Stimulated activated naive CD8-positive, alpha-beta T cell treated with anti-CD3 and anti-CD28 coated beads, Interleukin-15, amount 100 ng/mL, for 72 hours (primary cell): ENCODE measurements around the gene CCDC15.

ENCODE experiments used
- ATAC-seq: fragments of 150-1000 bp; cut with Tn5 transposase; 2 replicates; pipeline ENCODE4 v1.10.0; 2021; ENCODE audit warnings: mild to moderate bottlenecking, moderate library complexity
- DNase-seq, 2 donors: peaks; one replicate each; pipeline ENCODE4 v3.0.0; 2021 to 2022
- H3K27ac Mint-ChIP-seq, 2 donors: one replicate each; pipeline ENCODE4 v1.8.0; 2022; ENCODE audit warnings: mild to moderate bottlenecking in 2 of 2, mixed read lengths in 2 of 2, moderate library complexity in 2 of 2
- H3K27me3 Mint-ChIP-seq: one replicate; pipeline ENCODE4 v1.8.0; 2022; ENCODE audit warnings: mixed read lengths
- H3K4me1 Mint-ChIP-seq: one replicate; pipeline ENCODE4 v1.8.0; 2022; ENCODE audit warnings: mild to moderate bottlenecking, mixed read lengths
- H3K4me3 Mint-ChIP-seq, 2 donors: one replicate each; pipeline ENCODE4 v1.8.0; 2022; ENCODE audit warnings: mild to moderate bottlenecking in 2 of 2, mixed read lengths in 2 of 2, moderate library complexity in 1 of 2
- H3K9me3 Mint-ChIP-seq, 2 donors: one replicate each; pipeline ENCODE4 v1.8.0; 2022; ENCODE audit warnings: mixed read lengths in 2 of 2

The CCDC15 gene, protein sequence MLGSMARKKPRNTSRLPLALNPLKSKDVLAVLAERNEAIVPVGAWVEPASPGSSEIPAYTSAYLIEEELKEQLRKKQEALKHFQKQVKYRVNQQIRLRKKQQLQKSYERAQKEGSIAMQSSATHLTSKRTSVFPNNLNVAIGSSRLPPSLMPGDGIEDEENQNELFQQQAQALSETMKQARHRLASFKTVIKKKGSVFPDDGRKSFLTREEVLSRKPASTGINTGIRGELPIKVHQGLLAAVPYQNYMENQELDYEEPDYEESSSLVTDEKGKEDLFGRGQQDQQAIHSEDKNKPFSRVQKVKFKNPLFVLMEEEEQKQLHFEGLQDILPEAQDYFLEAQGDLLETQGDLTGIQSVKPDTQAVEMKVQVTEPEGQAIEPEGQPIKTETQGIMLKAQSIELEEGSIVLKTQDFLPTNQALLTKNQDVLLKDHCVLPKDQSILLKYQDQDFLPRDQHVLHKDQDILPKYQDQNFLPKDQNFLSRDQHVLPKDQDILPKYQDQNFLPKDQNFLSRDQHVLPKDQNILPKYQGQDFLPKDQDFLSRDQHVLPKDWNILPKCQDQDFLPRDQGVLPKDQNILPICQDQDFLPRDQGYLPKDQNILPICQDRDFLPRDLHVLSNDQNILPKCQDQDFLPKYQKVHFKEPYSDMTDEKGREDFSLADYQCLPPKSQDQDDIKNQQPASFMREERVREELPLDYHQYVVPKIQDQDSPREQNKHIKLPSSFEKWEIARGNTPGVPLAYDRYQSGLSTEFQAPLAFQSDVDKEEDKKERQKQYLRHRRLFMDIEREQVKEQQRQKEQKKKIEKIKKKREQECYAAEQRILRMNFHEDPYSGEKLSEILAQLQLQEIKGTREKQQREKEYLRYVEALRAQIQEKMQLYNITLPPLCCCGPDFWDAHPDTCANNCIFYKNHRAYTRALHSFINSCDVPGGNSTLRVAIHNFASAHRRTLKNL

DNA sequence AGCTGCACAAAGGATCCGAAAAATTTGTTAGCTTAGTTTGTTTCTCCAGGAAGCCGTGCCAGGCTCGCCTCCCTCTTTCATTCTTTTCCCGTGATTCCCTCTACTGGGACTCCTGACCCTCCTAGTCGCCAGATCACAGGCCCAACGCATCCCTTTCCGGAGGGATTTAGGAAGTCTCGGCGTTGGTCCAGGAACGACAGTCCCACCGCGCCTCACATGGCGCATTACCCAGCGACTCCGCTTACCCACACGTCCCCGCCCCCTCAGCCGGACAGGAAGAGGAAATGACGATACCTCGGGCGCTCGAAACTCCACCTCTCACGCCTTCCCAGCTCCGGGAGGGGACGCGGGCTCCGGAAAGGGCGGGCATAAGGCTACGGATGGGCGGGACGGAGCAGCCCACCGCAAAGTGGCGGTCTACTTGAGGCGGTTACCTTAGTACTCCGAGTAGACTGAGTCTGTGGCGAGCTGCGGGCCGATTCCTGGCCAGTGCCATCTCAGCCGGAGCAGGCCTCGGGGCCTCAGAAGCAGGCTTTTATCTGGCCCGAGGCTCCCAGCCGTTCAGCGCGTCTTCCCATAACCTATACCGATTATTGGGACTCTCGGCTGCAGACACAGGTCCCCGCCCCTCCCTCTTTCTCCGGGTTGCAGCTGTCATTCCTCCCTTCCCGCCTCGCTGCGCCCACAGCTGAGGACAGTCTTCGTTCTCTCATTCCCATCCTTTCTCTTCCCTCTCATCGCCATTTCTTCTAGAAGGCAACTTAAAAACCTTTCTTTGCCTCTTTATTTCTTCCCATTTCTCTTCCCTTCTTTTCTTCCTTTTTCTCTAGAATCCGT lies at the start of gene CCDC15:
CCDC15 (plus strand) TSS at position 450 of the 837 bp plus-strand sequence. CDS start 531 bp downstream, outside the sequence.
- H3K27me3 Mint-ChIP-seq = no peaks in the 10 kb centered on the region
- no peak within 1 kb of the TSS for H3K4me3 Mint-ChIP-seq
- H3K4me1 Mint-ChIP-seq = no peaks in the 10 kb centered on the region
- DNase-seq (peak; percentile 87 to 95), ATAC-seq (peak; percentile 97)
- H3K9me3 Mint-ChIP-seq = peaks cover 0 to under 1% of the 10 kb centered on the region in 2 donors
- no peak within 1 kb of the TSS for H3K27ac Mint-ChIP-seq

DNA sequence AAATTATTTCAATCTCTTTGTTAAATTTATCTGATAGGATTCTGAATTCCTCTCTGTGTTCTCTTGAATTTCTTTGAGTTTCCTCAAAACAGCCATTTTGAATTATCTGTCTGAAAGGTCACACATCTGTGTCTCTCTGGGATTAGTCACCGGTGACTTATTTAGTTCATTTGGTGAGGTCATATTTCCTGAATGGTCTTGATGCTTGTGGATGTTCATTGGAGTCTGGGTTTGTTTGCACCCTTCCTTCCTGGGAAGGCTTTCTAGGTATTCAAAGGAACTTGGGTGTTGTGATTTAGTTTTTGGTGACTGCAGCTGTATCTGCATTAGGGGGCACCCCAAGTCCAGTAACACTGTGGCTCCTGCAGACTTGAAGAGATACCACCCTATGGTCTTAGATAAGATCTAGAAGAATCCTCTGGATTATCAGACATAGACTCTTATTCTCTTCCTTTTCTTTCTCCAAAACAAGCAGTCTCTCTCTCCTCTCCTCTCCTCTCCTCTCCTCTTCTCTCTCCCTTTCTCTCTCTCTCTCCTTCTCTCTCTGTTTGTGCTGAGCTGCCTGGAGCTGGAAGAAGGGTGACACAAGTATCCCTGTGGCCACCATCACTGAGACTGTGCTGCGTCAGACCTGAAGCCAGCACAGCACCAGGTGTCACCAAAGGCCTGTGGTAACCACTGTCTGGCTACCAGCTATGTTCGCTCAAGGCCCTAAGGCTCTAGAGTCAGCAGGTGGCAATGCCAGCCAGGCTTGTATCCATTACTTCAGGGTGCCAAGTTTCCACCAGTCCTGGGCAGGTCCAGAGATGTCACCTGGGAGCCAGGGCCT lies 38.2 kb upstream of the CCDC15 start:
- DNase-seq (no peak), ATAC-seq (peak; percentile 39)
- peaks cover 12 to 15% of the 10 kb centered on the region in 2 donors for H3K9me3 Mint-ChIP-seq
- H3K27ac Mint-ChIP-seq = no peak overlapping the region
- H3K4me1 Mint-ChIP-seq = peaks cover 5% of the 10 kb centered on the region
- no peaks in the 10 kb centered on the region for H3K27me3 Mint-ChIP-seq
- no peak overlapping the region for H3K4me3 Mint-ChIP-seq

DNA sequence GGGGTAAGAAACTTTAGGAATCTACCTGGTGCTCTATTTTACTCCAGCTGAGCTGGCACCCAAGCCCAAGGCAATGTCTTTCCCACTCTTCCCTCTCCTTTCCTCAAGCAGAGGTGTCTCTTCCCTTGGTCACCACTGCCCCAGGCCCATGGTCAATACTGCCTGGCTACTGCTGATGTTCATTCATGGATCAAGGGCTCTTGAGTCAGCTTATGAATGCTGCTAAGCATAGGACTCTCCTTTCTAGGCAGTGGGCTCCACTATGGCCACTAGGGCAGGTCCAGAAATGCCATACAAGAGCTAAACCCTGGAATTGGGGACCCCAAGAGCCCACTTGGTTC lies 37.7 kb upstream of the CCDC15 start:
- no peaks in the 10 kb centered on the region for H3K27me3 Mint-ChIP-seq
- H3K9me3 Mint-ChIP-seq = peaks cover 12 to 13% of the 10 kb centered on the region in 2 donors
- ATAC-seq (no peak), DNase-seq (no peak)
- H3K27ac Mint-ChIP-seq = no peak overlapping the region
- peaks cover 5% of the 10 kb centered on the region for H3K4me1 Mint-ChIP-seq
- H3K4me3 Mint-ChIP-seq = no peak overlapping the region

DNA sequence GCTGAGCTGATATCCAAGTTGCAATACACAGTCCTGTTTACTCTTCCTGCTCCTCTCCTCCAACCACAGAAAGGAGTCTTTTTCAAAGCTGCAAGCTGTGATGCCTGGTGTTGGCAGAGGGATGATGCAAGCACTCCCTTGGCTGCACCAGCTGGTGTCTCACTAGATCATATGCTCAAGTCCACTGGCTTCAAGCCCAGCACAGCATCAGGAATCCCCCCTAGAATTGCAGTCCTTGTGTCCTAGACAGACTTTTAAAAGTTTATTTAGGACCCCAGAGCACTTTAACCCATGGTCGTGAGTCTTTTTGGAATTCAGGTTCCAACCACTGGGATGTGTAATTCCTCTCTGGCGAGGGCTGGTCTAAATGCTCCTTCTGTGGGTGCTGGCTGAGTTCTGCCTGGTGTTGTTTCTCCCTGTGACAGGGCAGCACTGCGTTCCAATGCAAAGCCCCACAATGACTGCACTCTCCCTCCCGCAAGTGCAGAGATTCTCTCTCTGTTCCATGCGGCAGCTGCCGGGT lies 36.8 kb upstream of the CCDC15 start:
- H3K4me1 Mint-ChIP-seq = peaks cover 5% of the 10 kb centered on the region
- no peak overlapping the region for H3K27ac Mint-ChIP-seq
- H3K27me3 Mint-ChIP-seq = no peaks in the 10 kb centered on the region
- DNase-seq (no peak), ATAC-seq (no peak)
- H3K4me3 Mint-ChIP-seq = no peak overlapping the region
- peaks cover 5% of the 10 kb centered on the region in 2 donors for H3K9me3 Mint-ChIP-seq

DNA sequence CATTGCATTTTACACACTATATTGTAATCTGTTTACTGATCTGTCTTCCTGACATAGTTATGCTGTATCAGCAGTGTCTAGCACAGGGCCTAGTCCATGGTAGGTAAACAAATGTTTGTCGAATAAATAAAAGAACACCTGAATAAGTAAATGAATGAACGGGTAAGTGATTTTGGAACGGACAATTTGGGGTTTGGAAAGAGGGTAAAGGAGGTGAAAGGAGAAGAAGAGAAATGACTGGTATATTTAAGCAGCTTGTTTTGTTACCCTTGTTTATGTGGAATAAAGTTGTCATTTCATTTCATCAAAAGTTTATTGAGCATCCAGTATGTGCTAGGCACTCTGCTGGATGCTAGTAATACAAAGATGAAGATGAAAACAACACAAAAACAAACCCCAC lies 35.1 kb upstream of the CCDC15 start, which contains the start of gene HEPN1:
HEPN1 (plus strand) TSS at position 301 of the 400 bp plus-strand sequence.
- no peaks in the 10 kb centered on the region for H3K27me3 Mint-ChIP-seq
- peaks cover 19% of the 10 kb centered on the region for H3K4me1 Mint-ChIP-seq
- no peak for DNase-seq
- no peak for ATAC-seq
- no peak within 1 kb of the TSS for H3K4me3 Mint-ChIP-seq
- no peaks in the 10 kb centered on the region for H3K9me3 Mint-ChIP-seq
- peak within 1 kb of the TSS in 1 of 2 donors; percentile 41 for H3K27ac Mint-ChIP-seq

DNA sequence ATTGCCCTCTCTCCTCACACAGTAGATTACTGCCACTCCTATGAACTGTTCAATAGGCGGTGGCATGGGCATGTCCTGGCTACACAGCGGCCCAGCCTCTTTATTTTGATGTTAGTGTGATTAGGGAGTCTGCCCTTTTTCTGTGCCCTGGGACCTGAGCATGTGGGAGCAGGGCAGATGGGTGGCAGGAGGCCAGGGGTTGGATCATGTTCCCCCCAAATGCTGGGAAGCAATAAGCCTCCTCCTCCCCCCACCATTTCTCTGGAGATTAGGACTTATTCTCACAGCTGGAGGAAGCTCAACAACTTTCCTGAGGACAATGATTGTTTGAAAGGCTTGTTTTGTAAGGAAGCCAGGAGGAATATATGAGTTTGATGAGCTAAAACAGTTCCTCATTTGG lies 34.1 kb upstream of the CCDC15 start:
- Mint-ChIP-seq H3K4me1 (peaks cover 19% of the 10 kb centered on the region), H3K27me3 (no peaks in the 10 kb centered on the region), H3K4me3 (no peak overlapping the region), H3K9me3 (no peaks in the 10 kb centered on the region), H3K27ac (no peak overlapping the region)
- ATAC-seq = no peak
- no peak for DNase-seq

DNA sequence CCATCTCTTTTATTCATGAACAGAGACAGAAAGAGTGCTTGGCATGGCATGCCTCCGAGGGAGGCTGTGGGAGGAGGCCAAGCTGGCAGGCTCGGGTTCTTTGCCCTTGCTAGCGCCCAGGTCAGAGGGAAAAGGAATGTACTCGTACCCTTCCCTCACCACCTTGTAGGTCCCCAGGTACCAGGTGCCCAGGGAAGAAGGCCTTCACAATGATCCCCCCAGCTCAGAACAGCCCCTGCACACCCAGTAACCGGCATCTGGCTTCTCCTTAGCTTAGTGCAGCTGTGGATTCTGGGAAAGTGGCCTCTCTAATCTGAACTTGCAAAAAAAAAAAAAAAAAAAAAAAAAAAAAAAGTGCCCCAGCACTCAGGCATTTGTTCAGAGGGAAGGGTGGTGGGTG lies 33.6 kb upstream of the CCDC15 start:
- peak overlapping the region in 1 of 2 donors; percentile 58 for H3K4me3 Mint-ChIP-seq
- no peak for ATAC-seq

DNA sequence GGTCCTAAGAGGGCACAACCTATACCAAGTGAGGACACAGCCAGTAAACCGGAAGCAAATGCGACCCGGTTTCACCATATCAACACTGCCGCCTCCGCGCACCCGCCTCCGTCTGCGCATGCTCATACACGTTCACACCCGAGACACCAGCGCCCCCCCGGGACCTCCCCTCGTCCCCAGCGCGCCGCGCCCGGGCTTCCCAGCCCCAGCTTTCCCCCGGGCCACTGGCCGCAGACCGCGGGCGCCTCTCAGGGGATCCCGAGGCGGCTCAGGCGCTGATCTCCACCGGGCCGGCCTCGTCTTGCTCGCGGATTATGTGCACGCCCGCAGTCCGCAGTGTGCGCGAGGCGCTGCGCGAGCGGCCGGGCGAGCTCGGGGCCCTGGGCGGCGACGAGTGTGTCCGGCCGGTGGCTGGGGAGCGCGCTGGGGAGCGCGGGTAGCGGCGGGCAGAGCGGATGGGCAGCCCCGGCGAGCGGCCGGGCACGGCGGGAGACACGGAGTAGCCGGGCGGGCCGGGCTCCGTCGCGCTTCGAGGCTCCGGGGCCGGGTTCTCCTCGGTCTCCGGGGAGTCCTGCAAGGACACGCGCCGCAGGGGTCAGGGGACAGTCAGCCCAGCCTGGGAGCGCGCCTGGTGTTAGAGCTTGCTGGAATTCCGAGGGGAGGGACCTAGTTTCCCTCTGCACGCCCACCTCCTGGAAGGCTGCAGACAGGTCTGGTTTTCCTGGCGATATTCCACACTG lies 33.0 kb upstream of the CCDC15 start:
- ATAC-seq (peak; percentile 90), DNase-seq (peak; percentile 83 to 91)
- Mint-ChIP-seq H3K27me3 (no peaks in the 10 kb centered on the region), H3K4me1 (peaks cover 15% of the 10 kb centered on the region), H3K27ac (no peak overlapping the region), H3K9me3 (no peaks in the 10 kb centered on the region), H3K4me3 (peak overlapping the region; percentile 48 to 58)

More for the DNA sequence above, 33.6 kb upstream of the CCDC15 start:
- DNase-seq = no peak
- Mint-ChIP-seq H3K4me1 (peaks cover 19% of the 10 kb centered on the region), H3K9me3 (no peaks in the 10 kb centered on the region), H3K27ac (no peak overlapping the region), H3K27me3 (no peaks in the 10 kb centered on the region)

DNA sequence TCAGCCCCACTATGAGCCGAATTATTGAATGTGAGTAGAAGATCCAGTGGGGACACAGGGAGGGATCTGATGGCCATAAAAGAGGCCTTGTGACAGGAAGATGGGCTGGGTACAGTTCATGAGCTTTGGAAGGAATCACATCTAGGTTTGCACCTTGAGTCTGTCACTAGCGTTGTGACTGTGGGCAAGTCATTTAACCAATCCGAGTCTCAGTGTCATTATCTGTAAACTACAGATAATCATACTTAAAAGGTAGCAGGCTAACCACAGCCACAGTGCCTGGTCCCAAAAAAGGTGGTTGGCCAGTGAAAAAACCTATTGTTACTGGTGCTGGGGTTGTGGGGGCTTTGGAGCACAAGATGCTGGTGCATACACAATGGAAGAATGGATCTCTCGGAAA lies 31.2 kb upstream of the CCDC15 start:
- ATAC-seq (peak; percentile 38), DNase-seq (no peak)
- Mint-ChIP-seq H3K4me1 (peaks cover 14% of the 10 kb centered on the region), H3K4me3 (no peak overlapping the region), H3K9me3 (no peaks in the 10 kb centered on the region), H3K27me3 (no peaks in the 10 kb centered on the region), H3K27ac (no peak overlapping the region)

DNA sequence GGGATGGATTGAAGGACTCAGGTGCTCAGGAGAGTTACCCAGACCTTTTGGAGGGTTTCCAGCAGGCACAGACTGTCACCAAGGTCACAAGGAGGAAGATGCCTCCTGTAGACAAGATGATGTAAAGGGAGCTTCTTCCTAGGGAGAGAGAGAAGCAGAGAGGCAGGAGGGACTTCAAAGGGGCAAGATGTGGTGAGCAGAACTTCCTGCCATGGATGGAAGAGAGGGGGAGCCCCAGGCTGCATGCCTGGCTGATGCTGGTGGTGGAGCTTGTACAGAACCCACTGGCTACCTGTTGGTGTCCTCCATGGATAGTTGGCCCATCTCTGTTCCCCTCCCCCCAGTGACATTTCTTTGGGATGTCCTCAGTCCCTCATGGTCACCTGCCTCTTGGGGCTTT lies 30.7 kb upstream of the CCDC15 start:
- no peak overlapping the region for H3K27ac Mint-ChIP-seq

DNA sequence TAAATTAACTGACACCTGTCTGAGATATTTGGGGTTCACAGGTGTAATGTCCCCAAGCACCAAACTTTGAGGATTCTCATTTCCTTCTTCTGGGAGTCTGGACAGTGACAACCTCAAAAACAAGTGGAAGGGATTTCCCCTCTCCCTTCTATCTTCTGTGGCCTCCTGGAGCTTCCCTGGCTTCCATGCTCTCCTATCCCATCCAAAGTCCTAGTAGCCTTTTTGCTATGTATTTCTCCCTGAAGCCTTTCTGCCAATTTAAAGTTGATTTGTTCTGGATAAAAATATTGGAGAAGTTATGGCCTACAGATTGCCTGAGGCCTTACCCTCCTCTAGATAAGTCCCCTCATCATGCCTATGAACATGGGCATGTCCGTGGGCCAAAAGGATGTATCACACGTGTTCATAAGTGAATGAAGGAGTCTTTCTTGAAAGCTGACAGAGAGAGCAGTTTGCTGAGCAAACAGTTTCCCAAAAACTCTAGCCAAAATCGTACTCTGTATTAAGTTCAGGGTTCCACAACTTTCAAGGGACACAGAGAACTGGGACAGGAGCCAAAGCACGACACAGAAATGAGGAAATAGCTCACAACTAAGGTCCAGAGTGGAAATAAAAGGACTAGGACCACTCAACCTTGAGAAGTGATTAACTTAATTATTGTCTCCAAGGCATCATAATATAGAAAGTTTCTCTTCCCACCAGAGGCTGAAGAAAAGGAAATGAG lies 24.9 kb upstream of the CCDC15 start:
- no peaks in the 10 kb centered on the region for H3K9me3 Mint-ChIP-seq
- no peaks in the 10 kb centered on the region for H3K27me3 Mint-ChIP-seq
- H3K4me3 Mint-ChIP-seq = no peak overlapping the region
- H3K4me1 Mint-ChIP-seq = peaks cover 16% of the 10 kb centered on the region
- DNase-seq (no peak), ATAC-seq (no peak)
- H3K27ac Mint-ChIP-seq = no peak overlapping the region

More for the DNA sequence above, 30.7 kb upstream of the CCDC15 start:
- H3K4me3 Mint-ChIP-seq = no peak overlapping the region
- no peaks in the 10 kb centered on the region for H3K27me3 Mint-ChIP-seq
- peaks cover 14% of the 10 kb centered on the region for H3K4me1 Mint-ChIP-seq
- ATAC-seq = no peak
- no peaks in the 10 kb centered on the region for H3K9me3 Mint-ChIP-seq
- no peak for DNase-seq

DNA sequence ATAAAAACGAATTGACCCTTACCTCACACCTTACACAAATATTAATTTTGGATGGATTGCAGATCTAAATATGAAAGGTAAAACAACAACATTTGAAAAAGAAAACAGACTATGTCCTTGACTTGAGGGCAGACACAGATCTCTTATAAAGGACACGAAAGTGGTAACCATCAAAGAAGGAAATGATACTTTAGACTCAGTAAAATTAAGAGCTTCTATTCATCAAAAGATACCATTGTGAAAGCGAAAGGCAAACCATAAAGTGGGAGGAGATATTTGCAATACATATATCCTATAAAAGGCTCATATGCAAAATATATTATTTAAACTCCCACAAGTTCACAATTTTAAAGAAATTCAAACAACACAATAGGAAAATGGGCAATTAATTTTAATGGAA lies 23.2 kb upstream of the CCDC15 start:
- H3K27me3 Mint-ChIP-seq = no peaks in the 10 kb centered on the region
- H3K4me3 Mint-ChIP-seq = no peak overlapping the region
- peak; percentile 64 for ATAC-seq
- peaks cover 16% of the 10 kb centered on the region for H3K4me1 Mint-ChIP-seq
- DNase-seq = no peak
- no peak overlapping the region for H3K27ac Mint-ChIP-seq
- H3K9me3 Mint-ChIP-seq = no peaks in the 10 kb centered on the region

DNA sequence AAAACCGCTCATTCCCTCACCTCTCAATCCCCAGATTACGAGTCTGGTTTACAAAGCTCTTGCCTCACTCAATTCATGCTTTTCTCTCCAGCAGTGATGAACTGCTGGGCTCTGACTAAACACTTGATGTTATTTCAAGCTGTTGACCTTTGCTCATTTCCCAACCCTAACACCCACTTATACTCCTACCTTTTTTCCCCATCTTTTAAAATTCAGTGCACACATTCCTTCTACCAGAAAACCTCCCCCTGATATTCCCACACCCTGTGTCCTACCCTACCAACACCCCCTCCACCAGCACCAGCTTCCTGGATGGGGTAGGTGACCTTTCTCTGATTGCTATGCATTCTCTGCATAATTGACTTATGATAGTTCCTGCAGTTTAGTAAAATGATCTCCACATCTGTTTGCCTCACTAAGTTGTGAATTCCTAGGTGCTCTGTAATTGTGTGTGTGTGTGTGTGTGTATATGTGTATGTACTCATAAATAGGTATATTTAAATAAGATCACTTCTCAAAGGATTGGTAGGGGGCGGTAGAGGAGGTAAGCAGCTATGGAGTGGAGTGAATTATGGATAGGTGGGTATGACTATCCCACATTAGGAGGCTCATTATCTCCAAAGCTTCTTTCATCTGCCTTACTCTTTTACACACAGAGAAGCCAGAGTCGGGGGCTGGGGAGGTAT lies 19.0 kb upstream of the CCDC15 start:
- no peak overlapping the region for H3K27ac Mint-ChIP-seq
- H3K9me3 Mint-ChIP-seq = no peaks in the 10 kb centered on the region
- ATAC-seq (no peak), DNase-seq (no peak)
- H3K4me1 Mint-ChIP-seq = peaks cover 16% of the 10 kb centered on the region
- no peaks in the 10 kb centered on the region for H3K27me3 Mint-ChIP-seq
- H3K4me3 Mint-ChIP-seq = no peak overlapping the region
